Neural crest cell (in vitro differentiated cells): ENCODE measurements around the gene RADIL. TPM values are rescaled to one million over a fixed set of nuclear protein-coding genes. Genes with fewer than 3 reads are reported as not detected.

Experiments used
- DNase-seq: peaks from one replicate; pipeline ENCODE4 v3.0.0; 2021; ENCODE audit warnings: low read depth, mixed read lengths, low spot score
- H3K27ac Mint-ChIP-seq: one replicate; pipeline ENCODE4 v1.8.0; 2021; ENCODE audit warnings: mild to moderate bottlenecking, mixed read lengths; ENCODE audit not compliant: unreplicated experiment
- H3K27me3 Mint-ChIP-seq: 2 replicates; pipeline ENCODE4 v1.8.0; 2021; ENCODE audit warnings: low read depth, mild to moderate bottlenecking, mixed read lengths
- H3K36me3 Mint-ChIP-seq: 2 replicates; pipeline ENCODE4 v1.8.0; 2021; ENCODE audit warnings: low read depth, mild to moderate bottlenecking, mixed read lengths
- H3K4me1 Mint-ChIP-seq: 2 replicates; pipeline ENCODE4 v1.8.0; 2021; ENCODE audit warnings: mixed read lengths
- H3K4me3 Mint-ChIP-seq: one replicate; pipeline ENCODE4 v1.8.0; 2021; ENCODE audit warnings: mild to moderate bottlenecking, mixed read lengths
- H3K9me3 Mint-ChIP-seq: 2 replicates; pipeline ENCODE4 v1.8.0; 2021; ENCODE audit warnings: mixed read lengths
- CTCF ChIP-seq: fragments of 200-600 bp; sonication (generic); conservative IDR thresholded peaks from 2 replicates; pipeline ENCODE4 v1.5.0; 2021; ENCODE audit warnings: antibody characterized with exemption, mild to moderate bottlenecking
- total RNA-seq: library from RNA; stranded (reverse); gene quantifications from 2 replicates; pipeline ENCODE4 v1.2.1, GENCODE V29; 2021

RADIL gene
- total RNA-seq, 1 donor from 2014 or later = 13.8 TPM

DNA sequence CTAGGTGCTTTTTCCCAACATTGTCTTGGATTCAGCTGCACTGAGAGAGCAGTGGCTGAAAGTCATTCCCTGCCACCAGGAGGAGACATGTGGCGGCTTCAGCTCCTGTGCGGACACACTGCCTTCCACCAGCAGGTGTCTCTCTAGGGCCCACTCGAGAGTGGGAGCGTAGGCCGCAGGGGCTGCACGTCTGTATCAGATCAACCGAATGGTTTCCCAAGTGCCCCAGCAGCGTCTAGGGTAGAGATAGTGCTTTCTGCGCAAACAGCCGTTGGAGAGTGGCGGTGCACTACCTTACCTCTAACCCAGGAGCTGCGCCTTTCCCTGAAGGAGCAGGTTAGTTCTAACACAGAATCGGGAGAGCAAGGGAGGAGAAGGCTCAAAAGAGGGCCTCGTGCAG lies 53.3 kb downstream of the RADIL start:
- no peak overlapping the region for H3K27ac Mint-ChIP-seq
- H3K36me3 Mint-ChIP-seq = no peaks in the 10 kb centered on the region
- no peaks in the 10 kb centered on the region for H3K9me3 Mint-ChIP-seq
- no peak overlapping the region for H3K4me3 Mint-ChIP-seq
- peak; percentile 83 for TF ChIP-seq CTCF
- DNase-seq = peak; percentile 74
- H3K4me1 Mint-ChIP-seq = peaks cover 6% of the 10 kb centered on the region
- no peaks in the 10 kb centered on the region for H3K27me3 Mint-ChIP-seq

- TF ChIP-seq CTCF = no peak
- no peak for DNase-seq
- Mint-ChIP-seq H3K27ac (no peak overlapping the region), H3K9me3 (no peaks in the 10 kb centered on the region), H3K27me3 (no peaks in the 10 kb centered on the region), H3K4me3 (no peak overlapping the region), H3K4me1 (peaks cover 6% of the 10 kb centered on the region), H3K36me3 (no peaks in the 10 kb centered on the region)
Measured at GRCh38 chr7:4828720-4829383, 54.7 kb downstream of the RADIL start.

DNA sequence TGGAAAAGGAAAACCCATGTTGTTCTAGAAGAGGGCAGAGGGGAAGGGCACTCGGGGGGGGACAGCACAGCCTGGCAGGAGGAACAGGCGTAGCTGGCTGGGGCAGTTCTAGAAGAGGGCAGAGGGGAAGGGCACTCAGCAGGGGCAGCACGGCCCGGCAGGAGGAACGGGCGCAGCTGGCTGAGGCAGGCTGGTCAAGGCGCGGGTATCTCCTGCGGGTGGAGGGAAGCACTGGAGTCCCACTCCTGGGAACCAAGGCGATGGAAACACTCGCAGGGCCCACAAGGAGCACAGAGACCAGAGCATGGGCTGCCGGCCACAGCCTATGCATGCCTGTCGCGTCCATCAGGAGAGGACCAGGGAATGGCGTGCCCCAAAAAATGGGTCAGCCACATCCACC lies 58.4 kb downstream of the RADIL start:
- Mint-ChIP-seq H3K27ac (no peak overlapping the region), H3K9me3 (no peaks in the 10 kb centered on the region), H3K4me3 (no peak overlapping the region), H3K36me3 (no peaks in the 10 kb centered on the region), H3K4me1 (peaks cover 3% of the 10 kb centered on the region), H3K27me3 (no peaks in the 10 kb centered on the region)
- TF ChIP-seq CTCF = no peak
- DNase-seq = no peak

GRCh38 chr7:4824120-4824775 lies 59.3 kb downstream of the RADIL start:
- no peaks in the 10 kb centered on the region for H3K9me3 Mint-ChIP-seq
- H3K27ac Mint-ChIP-seq = no peak overlapping the region
- no peaks in the 10 kb centered on the region for H3K4me1 Mint-ChIP-seq
- no peak overlapping the region for H3K4me3 Mint-ChIP-seq
- DNase-seq = no peak
- TF ChIP-seq CTCF = no peak
- no peaks in the 10 kb centered on the region for H3K27me3 Mint-ChIP-seq
- H3K36me3 Mint-ChIP-seq = no peaks in the 10 kb centered on the region

DNA sequence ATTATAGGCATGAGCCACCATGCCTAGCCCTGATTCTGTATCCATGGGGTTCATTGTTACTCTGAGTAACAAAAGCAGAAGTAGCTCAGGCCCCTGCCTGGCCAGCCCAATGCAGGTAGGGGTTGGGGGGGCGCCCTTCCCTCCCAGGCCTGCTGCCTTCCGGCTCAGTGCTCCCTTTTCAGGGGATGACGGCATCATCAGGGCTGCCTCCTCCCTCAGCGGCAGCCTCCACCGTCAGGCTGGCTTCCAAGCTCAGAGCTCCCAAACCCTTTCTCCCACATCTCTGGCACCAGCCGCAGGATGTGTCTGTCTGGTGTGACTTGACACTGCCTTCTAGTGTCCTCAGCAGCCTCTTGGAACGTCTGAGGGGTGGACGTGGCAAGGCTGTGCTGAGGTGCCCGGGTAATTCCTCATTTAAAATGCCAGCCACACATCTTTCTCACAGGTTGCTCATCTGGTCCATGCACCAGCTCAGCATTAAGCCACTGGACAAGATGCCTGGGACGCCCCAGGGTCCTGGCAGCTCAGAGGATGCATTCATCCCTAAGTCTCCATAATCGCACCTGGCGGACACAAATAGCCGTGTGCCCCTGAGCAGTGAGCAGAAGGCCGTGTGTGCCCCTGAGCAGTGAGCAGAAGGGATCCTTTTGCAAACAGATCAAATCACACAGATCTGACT lies 59.9 kb downstream of the RADIL start:
- TF ChIP-seq CTCF = no peak
- Mint-ChIP-seq H3K36me3 (no peaks in the 10 kb centered on the region), H3K9me3 (no peaks in the 10 kb centered on the region), H3K4me1 (no peaks in the 10 kb centered on the region), H3K4me3 (no peak overlapping the region), H3K27ac (no peak overlapping the region), H3K27me3 (no peaks in the 10 kb centered on the region)
- DNase-seq = no peak
